H1 (cell line): ENCODE data around the gene SMIM13. TPM values are rescaled to one million over a fixed set of nuclear protein-coding genes. Genes with fewer than 3 reads are reported as not detected.

ENCODE experiments used
- CTCF ChIA-PET: fragments of 300-600 bp; sonication (Branson Sonifier 250); formaldehyde crosslinking; loops from one replicate; lab custom pipeline; 2021; ENCODE audit not compliant: partially characterized antibody; lab: Charles Lee
- POLR2A ChIA-PET: fragments of 300-600 bp; sonication (Branson Sonifier 250); formaldehyde crosslinking; loops from one replicate; lab custom pipeline; 2021; ENCODE audit warnings: inconsistent platforms; ENCODE audit not compliant: partially characterized antibody; lab: Charles Lee
- DNase-seq, 2 experiments: peaks; one replicate each; pipeline versions ENCODE4 v3.0.0 to v3.0.0-alpha.2; 2010 to 2022; ENCODE audit warnings: low spot score in 2 of 2, low read depth in 1 of 2, mixed read lengths in 1 of 2
- FAIRE-seq: peaks from 2 replicates; lab custom pipeline; 2011; peaks lifted over from hg19 to GRCh38; lab: Jason Lieb, UNC
- H2AFZ ChIP-seq: 2 replicates; pipeline ENCODE4 v1.8.1; 2012; ENCODE audit warnings: low read length, inconsistent platforms
- H2AK5ac ChIP-seq: 2 replicates; pipeline ENCODE4 v1.6.1; 2013; ENCODE audit warnings: low read depth, low read length
- H2BK120ac ChIP-seq: replicated peaks from 2 replicates; pipeline ENCODE3; 2013; ENCODE audit warnings: low read depth, low read length, inconsistent platforms
- H2BK12ac ChIP-seq: 2 replicates; pipeline ENCODE4 v1.6.1; 2013; ENCODE audit warnings: low read depth, low read length
- H2BK15ac ChIP-seq: 2 replicates; pipeline ENCODE4 v1.6.1; 2013; ENCODE audit warnings: low read length
- H2BK20ac ChIP-seq: 2 replicates; pipeline ENCODE4 v1.6.1; 2013; ENCODE audit warnings: low read length
- H2BK5ac ChIP-seq: 2 replicates; pipeline ENCODE4 v1.6.1; 2013; ENCODE audit warnings: low read depth, low read length
- H3K14ac ChIP-seq: 2 replicates; pipeline ENCODE4 v1.6.1; 2013; ENCODE audit warnings: inconsistent platforms; ENCODE audit not compliant: insufficient read length
- H3K18ac ChIP-seq: 2 replicates; pipeline ENCODE4 v1.6.1; 2013; ENCODE audit warnings: low read length; ENCODE audit errors: extremely low read depth
- H3K23ac ChIP-seq: 2 replicates; pipeline ENCODE4 v1.6.1; 2013; ENCODE audit warnings: inconsistent platforms; ENCODE audit not compliant: insufficient read length
- H3K23me2 ChIP-seq: 2 replicates; pipeline ENCODE4 v1.6.1; 2013; ENCODE audit warnings: low read depth, low read length
- H3K27ac ChIP-seq: 2 replicates; pipeline ENCODE4 v1.6.1; 2011; ENCODE audit warnings: low read depth, low read length, inconsistent platforms
- H3K27me3 ChIP-seq, 4 experiments: replicated peaks in 1 of 4; 1 replicate in 1 of 4; 2 replicates in 3 of 4; pipeline versions ENCODE4 v1.6.1 to v1.8.1; 2011 to 2013; ENCODE audit warnings: low read length in 3 of 4, mild to moderate bottlenecking in 3 of 4, inconsistent platforms in 2 of 4, mixed read lengths in 2 of 4, moderate library complexity in 1 of 4; ENCODE audit not compliant: control insufficient read depth in 3 of 4, insufficient read depth in 3 of 4; ENCODE audit errors: extremely low read depth in 1 of 4
- H3K36me3 ChIP-seq, 4 experiments: 2 replicates each; pipeline versions ENCODE4 v1.6.1 to v1.8.1; 2011 to 2013; ENCODE audit warnings: mild to moderate bottlenecking in 4 of 4, low read length in 3 of 4, moderate library complexity in 2 of 4, control low read depth in 1 of 4, inconsistent platforms in 1 of 4; ENCODE audit not compliant: insufficient read depth in 4 of 4, control insufficient read depth in 2 of 4
- H3K4ac ChIP-seq: replicated peaks from 2 replicates; pipeline ENCODE3; 2013; ENCODE audit warnings: low read length, low read depth, mixed read lengths, inconsistent platforms; ENCODE audit not compliant: insufficient read length
- H3K4me1 ChIP-seq, 4 experiments: replicated peaks in 1 of 4; 1 replicate in 1 of 4; 2 replicates in 3 of 4; pipeline versions ENCODE4 v1.6.1 to v1.8.1; 2011 to 2013; ENCODE audit warnings: low read length in 3 of 4, inconsistent platforms in 2 of 4, mixed read lengths in 1 of 4; ENCODE audit not compliant: insufficient read depth in 4 of 4, control insufficient read depth in 3 of 4
- H3K4me2 ChIP-seq, 2 experiments: 2 replicates each; pipeline versions ENCODE4 v1.6.1 to v1.8.1; 2011 to 2013; ENCODE audit warnings: low read depth in 2 of 2, low read length in 2 of 2, control low read depth in 1 of 2, inconsistent platforms in 1 of 2, mild to moderate bottlenecking in 1 of 2; ENCODE audit not compliant: insufficient read depth in 1 of 2
- H3K4me3 ChIP-seq, 4 experiments: fragments of 200-600, 300-600 bp in 1 of 4; sonication (generic), shearing (Covaris generic), sonication (Bioruptor Twin) in 1 of 4; 2 replicates each; pipeline versions ENCODE4 v1.5.1 to v1.8.1; 2011 to 2016; ENCODE audit warnings: low read length in 4 of 4, low read depth in 3 of 4, control low read depth in 2 of 4, inconsistent platforms in 2 of 4, mild to moderate bottlenecking in 2 of 4, mixed read lengths in 1 of 4, moderate library complexity in 1 of 4; ENCODE audit not compliant: insufficient read depth in 2 of 4; ENCODE audit errors: extremely low read depth in 1 of 4
- H3K56ac ChIP-seq: replicated peaks from 2 replicates; pipeline ENCODE3; 2013; ENCODE audit warnings: low read depth, mild to moderate bottlenecking, mixed read lengths, low read length, inconsistent platforms; ENCODE audit not compliant: insufficient read length
- H3K79me1 ChIP-seq: 2 replicates; pipeline ENCODE4 v1.6.1; 2013; ENCODE audit warnings: low read depth, low read length, control low read depth
- H3K79me2 ChIP-seq, 2 experiments: 2 replicates each; pipeline versions ENCODE4 v1.6.1 to v1.8.1; 2012 to 2013; ENCODE audit warnings: low read length in 2 of 2, mild to moderate bottlenecking in 2 of 2, inconsistent platforms in 1 of 2; ENCODE audit not compliant: insufficient read depth in 2 of 2, control insufficient read depth in 1 of 2
- H3K9ac ChIP-seq, 4 experiments: replicated peaks in 1 of 4; 1 replicate in 1 of 4; 2 replicates in 3 of 4; pipeline versions ENCODE4 v1.6.1 to v1.8.1; 2011 to 2013; ENCODE audit warnings: low read depth in 3 of 4, low read length in 3 of 4, control low read depth in 2 of 4, mild to moderate bottlenecking in 2 of 4, moderate library complexity in 2 of 4, inconsistent platforms in 1 of 4; ENCODE audit errors: extremely low read depth in 1 of 4
- H3K9me3 ChIP-seq, 2 experiments: 2 replicates each; pipeline versions ENCODE4 v1.6.1 to v1.8.1; 2012 to 2013; ENCODE audit warnings: mild to moderate bottlenecking in 2 of 2, moderate library complexity in 2 of 2, control low read depth in 1 of 2, inconsistent platforms in 1 of 2, low read depth in 1 of 2, low read length in 1 of 2, mixed read lengths in 1 of 2; ENCODE audit not compliant: insufficient read depth in 2 of 2
- H4K20me1 ChIP-seq, 2 experiments: replicated peaks in 1 of 2; 2 replicates each; pipeline versions ENCODE3 to v1.8.1; 2011 to 2013; ENCODE audit warnings: inconsistent platforms in 2 of 2, low read length in 2 of 2, mild to moderate bottlenecking in 1 of 2; ENCODE audit not compliant: insufficient read depth in 2 of 2, control insufficient read depth in 1 of 2
- H4K5ac ChIP-seq: 2 replicates; pipeline ENCODE4 v1.6.1; 2013; ENCODE audit warnings: low read length, low read depth, mixed read lengths, inconsistent platforms; ENCODE audit not compliant: insufficient read length
- H4K8ac ChIP-seq: 2 replicates; pipeline ENCODE4 v1.8.0; 2013; ENCODE audit warnings: mild to moderate bottlenecking, moderate library complexity, low read length, inconsistent platforms; ENCODE audit not compliant: insufficient read depth; ENCODE audit errors: extremely low read depth
- H4K91ac ChIP-seq: replicated peaks from 2 replicates; pipeline ENCODE3; 2013; ENCODE audit warnings: low read length, mixed read lengths, inconsistent platforms; ENCODE audit not compliant: insufficient read length
- BCL11A ChIP-seq, 2 experiments: IDR thresholded peaks; one replicate each; pipeline ENCODE4 v1.6.1; 2011; ENCODE audit warnings: low read depth in 2 of 2, low read length in 2 of 2, mild to moderate bottlenecking in 2 of 2
- CHD1 ChIP-seq: IDR thresholded peaks from 2 replicates; pipeline ENCODE4 v1.6.1; 2012; ENCODE audit warnings: low read depth, low read length, improper control_type of control experiment
- EGR1 ChIP-seq: IDR thresholded peaks from 2 replicates; pipeline ENCODE4 v1.6.1; 2011; ENCODE audit warnings: low read depth, low read length, borderline replicate concordance
- EP300 ChIP-seq, 2 experiments: IDR thresholded peaks; 1 replicate in 1 of 2; 2 replicates in 1 of 2; pipeline ENCODE4 v1.6.1; 2011 to 2012; ENCODE audit warnings: low read depth in 2 of 2, low read length in 2 of 2, mild to moderate bottlenecking in 2 of 2, borderline replicate concordance in 1 of 2, inconsistent platforms in 1 of 2, moderate library complexity in 1 of 2
- GABPA ChIP-seq: IDR thresholded peaks from 2 replicates; pipeline ENCODE4 v1.6.1; 2011; ENCODE audit warnings: mild to moderate bottlenecking, low read length, moderate library complexity, borderline replicate concordance; ENCODE audit not compliant: insufficient read depth
- POLR2AphosphoS5 ChIP-seq: IDR thresholded peaks from 2 replicates; pipeline ENCODE4 v1.6.1; 2011; ENCODE audit warnings: low read depth, low read length
- RAD21 ChIP-seq, 2 experiments: IDR thresholded peaks in 1 of 2; conservative IDR thresholded peaks in 1 of 2; 2 replicates each; pipeline ENCODE4 v1.6.1; 2011; ENCODE audit warnings: low read depth in 2 of 2, low read length in 2 of 2, improper control_type of control experiment in 1 of 2, inconsistent platforms in 1 of 2, mild to moderate bottlenecking in 1 of 2, moderate library complexity in 1 of 2
- RNF2 ChIP-seq: fragments of 200-900, 300-1000 bp; sonication (generic); IDR thresholded peaks from 2 replicates; pipeline ENCODE4 v1.7.1; 2016; ENCODE audit warnings: borderline replicate concordance, low read depth, mild to moderate bottlenecking, antibody characterized with exemption, low read length; ENCODE audit not compliant: poor library complexity, severe bottlenecking; ENCODE audit errors: missing control alignments
- SIN3A ChIP-seq, 2 experiments: IDR thresholded peaks in 1 of 2; conservative IDR thresholded peaks in 1 of 2; 2 replicates each; pipeline ENCODE4 v1.6.1; 2011 to 2012; ENCODE audit warnings: low read length in 2 of 2, improper control_type of control experiment in 1 of 2, low read depth in 1 of 2, mild to moderate bottlenecking in 1 of 2
- SP4 ChIP-seq: IDR thresholded peaks from 2 replicates; pipeline ENCODE4 v1.6.1; 2012; ENCODE audit warnings: low read length, inconsistent platforms
- SRF ChIP-seq: IDR thresholded peaks from 2 replicates; pipeline ENCODE4 v1.6.1; 2011; ENCODE audit warnings: mild to moderate bottlenecking, low read depth, low read length, moderate library complexity
- TAF7 ChIP-seq: optimal IDR thresholded peaks from 2 replicates; pipeline ENCODE3; 2011; ENCODE audit warnings: low read depth, mild to moderate bottlenecking, inconsistent platforms, low read length, moderate library complexity, borderline replicate concordance
- WGBS, 2 experiments: shearing (Covaris generic) in 1 of 2; methylation state at CpG; one replicate each; pipeline versions ENCODE4 v1.1.6 to v1.1.7; 2013 to 2015; ENCODE audit warnings: low lambda C conversion rate in 2 of 2, mixed read lengths in 2 of 2, inconsistent platforms in 1 of 2, low coverage in 1 of 2, missing lambda C conversion rate in 1 of 2; ENCODE audit not compliant: insufficient replicate concordance in 2 of 2, insufficient coverage in 1 of 2, insufficient read length in 1 of 2; ENCODE audit errors: extremely low coverage in 1 of 2, missing lambda C conversion rate in 1 of 2; 5-methylcytosine and 5-hydroxymethylcytosine counted together
- polyA plus RNA-seq, 7 experiments: library from polyadenylated mRNA; depleted of rRNA in 3 of 7; stranded (reverse) in 5 of 7; unstranded in 2 of 7; fragments of >200 nt in 5 of 7; fragments of 200-250 nt in 2 of 7; gene quantifications; 1 replicate in 5 of 7; 2 replicates in 1 of 7; 4 replicates in 1 of 7; pipeline versions ENCODE4 v1.2.1 to v1.2.3, GENCODE V29; 2011 to 2013; ENCODE audit warnings: missing spikeins in 2 of 7, mixed read lengths in 2 of 7
- total RNA-seq: library from RNA; stranded (reverse); fragmentation: NEBNext Ultra II Directional; extraction: Animal tissue kit (Norgen Biotek cat#: 25700); gene quantifications from 2 replicates; pipeline ENCODE4 v1.2.1, GENCODE V29; 2021

Gene SMIM13
- total and polyA plus RNA-seq, 2 of the 8 experiments (the other 6 are each of a cell fraction or from before 2014, with no cell fraction given): 1.7 to 10.6 TPM

DNA sequence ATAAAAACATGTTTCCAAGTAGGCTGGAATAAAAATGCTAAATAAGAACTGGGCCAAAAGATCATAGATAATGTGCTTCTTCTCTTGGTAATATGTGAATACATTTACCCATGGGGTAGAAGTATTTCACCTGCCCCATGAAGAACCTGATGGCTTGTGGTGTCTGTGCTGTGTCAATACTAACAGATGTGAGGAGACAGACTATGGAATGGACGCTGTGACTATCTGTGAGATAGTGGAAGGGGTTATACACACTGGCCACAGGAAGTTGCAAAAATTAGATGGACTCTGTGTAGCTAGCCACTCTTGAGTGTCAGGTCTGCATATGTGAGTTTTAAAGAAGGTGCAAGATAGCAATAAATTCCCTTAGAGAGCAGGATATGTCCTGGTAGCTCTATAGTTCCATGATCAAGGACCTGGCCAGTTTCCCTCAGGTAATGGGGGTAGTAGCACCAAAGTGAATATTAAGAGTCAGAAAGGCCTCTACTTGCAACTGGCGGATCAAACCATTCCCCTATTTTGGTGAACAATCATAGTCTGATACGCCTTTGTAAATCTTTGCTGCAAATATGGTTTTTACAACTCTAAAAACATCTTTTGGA lies 90.2 kb downstream of the SMIM13 start:
- Histone ChIP-seq H3K79me2 (no peaks in the 10 kb centered on the region), H2BK12ac (no peak overlapping the region), H2BK5ac (no peak overlapping the region), H3K79me1 (no peaks in the 10 kb centered on the region), H3K23ac (no peak overlapping the region), H3K9me3 (peaks cover 0 to 3% of the 10 kb centered on the region in 2 experiments; a peak in 1 of 4 replicates), H3K27me3 (no peaks in the 10 kb centered on the region), H3K4me2 (no peak overlapping the region), H2BK120ac (no peak overlapping the region), H2AK5ac (no peak overlapping the region), H2BK20ac (no peak overlapping the region), H4K8ac (no peak overlapping the region), H3K27ac (no peak overlapping the region), H3K4ac (no peak overlapping the region), H4K91ac (no peak overlapping the region), H3K23me2 (no peaks in the 10 kb centered on the region), H3K4me1 (peaks cover 0 to 4% (median under 1%) of the 10 kb centered on the region in 4 experiments; a peak in 4 of 7 replicates), H3K36me3 (peaks cover 0 to 8% (median under 1%) of the 10 kb centered on the region in 4 experiments; a peak in 6 of 8 replicates), H2AFZ (no peak overlapping the region), H3K18ac (no peak overlapping the region), H4K5ac (no peak overlapping the region), H3K9ac (no peak overlapping the region), H3K4me3 (no peak overlapping the region), H2BK15ac (no peak overlapping the region), H3K56ac (no peak overlapping the region), H4K20me1 (no peaks in the 10 kb centered on the region), H3K14ac (no peak overlapping the region)
- 88% methylated on average over 3 of the region's 3 CpGs; no CpG with 5 or more reads in 1 of the 2 experiments for WGBS, 2 experiments
- ChIA-PET POLR2A (no interaction called here), CTCF (interaction anchor here (0.6 to 10.7 kb wide), 8 partner anchors 10 to 591 kb away, joined by 3 to 62 read pairs (median 3); no protein-coding TSS in a partner anchor)
- DNase-seq: no peak
- no peak for FAIRE-seq
- TF ChIP-seq SP4 (no peak), TAF7 (no peak), CHD1 (no peak), EGR1 (no peak), RNF2 (no peak), EP300 (IDR thresholded peaks at IDR 0.05; ENCODE audit: borderline replicate concordance in 1 of 2, low read depth in 2 of 2, low read length in 2 of 2) (no peak), SRF (no peak), SIN3A (conservative IDR thresholded peaks at IDR 0.05 in 1 of 2, IDR thresholded peaks at IDR 0.05 in 1 of 2; ENCODE audit: low read depth in 1 of 2, low read length in 2 of 2) (no peak), BCL11A (IDR thresholded peaks at IDR 0.05; ENCODE audit: low read depth in 2 of 2, low read length in 2 of 2) (no peak), POLR2AphosphoS5 (no peak), RAD21 (IDR thresholded peaks at IDR 0.05 in 1 of 2, conservative IDR thresholded peaks at IDR 0.05 in 1 of 2; ENCODE audit: low read depth in 2 of 2, low read length in 2 of 2) (no peak), GABPA (no peak)
